Uterus (tissue), 4 donors: ENCODE results near the gene CRACR2A. TPM values are rescaled to one million over a fixed set of nuclear protein-coding genes. Genes with fewer than 3 reads are reported as not detected.

Experiments
- DNase-seq, 2 donors: peaks; one replicate each; pipeline ENCODE4 v3.0.0-alpha.2; 2019 to 2020
- H3K27ac ChIP-seq, 2 donors: fragments of 200-600 bp; sonication (generic); 1 replicate in 1 of 2; 2 replicates in 1 of 2; pipeline ENCODE4 v1.5.1; 2016 to 2018
- H3K27me3 ChIP-seq, 2 donors: fragments of 200-600 bp; sonication (generic); one replicate each; pipeline ENCODE4 v1.5.1; 2018 to 2019; ENCODE audit warnings: control low read depth in 1 of 2
- H3K36me3 ChIP-seq, 2 donors: fragments of 200-600 bp; sonication (generic); one replicate each; pipeline ENCODE4 v1.5.1; 2019; ENCODE audit warnings: control low read depth in 1 of 2
- H3K4me1 ChIP-seq, 2 donors: fragments of 200-600 bp; sonication (generic); one replicate each; pipeline ENCODE4 v1.5.1; 2018 to 2019; ENCODE audit warnings: control low read depth in 1 of 2
- H3K4me3 ChIP-seq, 2 donors: fragments of 200-600 bp; sonication (generic); 1 replicate in 1 of 2; 2 replicates in 1 of 2; pipeline ENCODE4 v1.5.1; 2018 to 2019; ENCODE audit warnings: mild to moderate bottlenecking in 1 of 2
- H3K9me3 ChIP-seq, 2 donors: fragments of 200-600 bp; sonication (generic); one replicate each; pipeline ENCODE4 v1.5.1; 2019; ENCODE audit warnings: control low read depth in 1 of 2
- CTCF ChIP-seq, 4 experiments: fragments of 200-600 bp in 2 of 4; fragments of 450-650 bp in 2 of 4; sonication (generic) in 2 of 4; IDR thresholded peaks; one replicate each; pipeline ENCODE4 v1.5.1; 2016 to 2019; ENCODE audit warnings: antibody characterized with exemption in 4 of 4, mild to moderate bottlenecking in 2 of 4, moderate library complexity in 1 of 4
- POLR2A ChIP-seq, 2 donors: fragments of 450-650 bp; IDR thresholded peaks; one replicate each; pipeline ENCODE4 v1.6.1; 2016; ENCODE audit warnings: antibody characterized with exemption in 2 of 2, mild to moderate bottlenecking in 1 of 2, moderate library complexity in 1 of 2
- intact Hi-C: fragments of 100-400 bp; cut with DNase I; formaldehyde crosslinking; loops from one replicate; pipeline ENCODE4 v1.15.1; 2023; ENCODE audit warnings: low total_unique reads
- small RNA-seq: library from RNA; depleted of rRNA; stranded (forward); fragments of <200 nt; gene quantifications from one replicate; pipeline ENCODE3, GENCODE V24; 2016
- total RNA-seq, 4 donors: library from RNA; depleted of rRNA in 3 of 4; stranded (reverse); fragments of >200 nt in 3 of 4; gene quantifications; one replicate each; pipeline versions ENCODE4 v1.1.0 to v1.2.4, GENCODE V29; 2014 to 2023
- donor health status: DM: yes; HTN: yes; CAD: no.

Gene CRACR2A
- total RNA-seq, 4 donors from 2014 or later = 0.88 to 33.6 (median 3.2) TPM

- TF ChIP-seq POLR2A (IDR thresholded peaks at IDR 0.05) = no peak
- TF ChIP-seq CTCF (IDR thresholded peaks at IDR 0.05) = no peak
- H3K27me3 ChIP-seq = no peaks in the 10 kb centered on the region
- intact Hi-C loops = no loop called here
- DNase-seq = no peak
- H3K4me3 ChIP-seq = no peak overlapping the region
- no peaks in the 10 kb centered on the region for H3K36me3 ChIP-seq
- H3K27ac ChIP-seq = no peak overlapping the region
- H3K9me3 ChIP-seq = no peaks in the 10 kb centered on the region
- no peaks in the 10 kb centered on the region for H3K4me1 ChIP-seq
These were observed 181.6 kb downstream of the CRACR2A start for GRCh38 chr12:3571323-3571722.

- intact Hi-C loops = no loop called here
- no peak overlapping the region for H3K27ac ChIP-seq
- H3K4me3 ChIP-seq = no peak overlapping the region
These were observed 184.2 kb downstream of the CRACR2A start for GRCh38 chr12:3568695-3569094.

GRCh38 chr12:3565985-3566384 lies 186.9 kb downstream of the CRACR2A start:
- H3K4me3 ChIP-seq = no peak overlapping the region
- no peak for TF ChIP-seq POLR2A (IDR thresholded peaks at IDR 0.05)
- TF ChIP-seq CTCF (IDR thresholded peaks at IDR 0.05) = no peak
- no peak overlapping the region for H3K27ac ChIP-seq
- intact Hi-C loops = no loop called here
- no peaks in the 10 kb centered on the region for H3K9me3 ChIP-seq
- H3K27me3 ChIP-seq = no peaks in the 10 kb centered on the region
- no peak for DNase-seq
- H3K4me1 ChIP-seq = no peaks in the 10 kb centered on the region
- H3K36me3 ChIP-seq = no peaks in the 10 kb centered on the region

More at GRCh38 chr12:3568695-3569094, 184.2 kb downstream of the CRACR2A start:
- Histone ChIP-seq H3K4me1 (no peaks in the 10 kb centered on the region), H3K36me3 (no peaks in the 10 kb centered on the region), H3K27me3 (no peaks in the 10 kb centered on the region), H3K9me3 (no peaks in the 10 kb centered on the region)
- TF ChIP-seq POLR2A (IDR thresholded peaks at IDR 0.05) (no peak), CTCF (IDR thresholded peaks at IDR 0.05) (no peak)
- DNase-seq = no peak

Small RNA genes lying within 50 kb of the gene (small RNA-seq; reads per million reads assigned to genes)
- not detected for gene RNU6-174P

Other genes starting within 250 kb of the CRACR2A start
- 10 to 100 TPM in 2 of 4 donors, 1 to 10 TPM in 1, under 1 TPM in 1; 0.77 to 16.4 (median 8.8) TPM for gene PARP11, start 120.3 kb upstream of the CRACR2A start, total RNA-seq